Loucy (cell line): ENCODE measurements around the gene KIF13A.

Experiments
- EZH2phosphoT487 ChIP-seq: fragments of 200-600 bp; IDR thresholded peaks from 2 replicates; pipeline ENCODE4 v1.6.1; 2018; ENCODE audit warnings: antibody characterized with exemption, mild to moderate bottlenecking, moderate library complexity, borderline replicate concordance
- TF ChIP-seq, protein P1 (sequence below): fragments of 200-600 bp; sonication (generic); conservative IDR thresholded peaks from 2 replicates; pipeline ENCODE4 v1.5.1; 2014; ENCODE audit warnings: mild to moderate bottlenecking, antibody characterized with exemption, low read length

DNA sequence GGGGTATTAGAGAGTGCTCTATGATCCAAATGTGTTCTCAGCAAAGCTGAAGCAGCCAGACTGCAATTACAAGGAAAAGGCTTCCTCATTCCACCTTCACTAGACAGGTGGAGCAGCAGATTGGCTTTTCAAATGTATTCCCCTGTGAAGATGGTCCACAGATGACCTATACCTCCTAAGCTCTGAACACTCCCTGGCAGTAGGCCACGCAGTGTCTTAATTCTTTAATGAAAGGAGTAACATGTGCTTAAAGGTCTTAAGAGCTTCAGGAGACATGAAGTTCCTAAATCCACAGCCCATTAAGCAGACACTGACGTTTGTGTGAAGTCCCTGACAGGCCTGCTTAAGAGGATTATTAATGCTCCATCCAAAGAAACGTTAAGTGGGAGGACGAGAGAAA lies 141.8 kb downstream of the KIF13A start:
- TF ChIP-seq, protein P1, sequence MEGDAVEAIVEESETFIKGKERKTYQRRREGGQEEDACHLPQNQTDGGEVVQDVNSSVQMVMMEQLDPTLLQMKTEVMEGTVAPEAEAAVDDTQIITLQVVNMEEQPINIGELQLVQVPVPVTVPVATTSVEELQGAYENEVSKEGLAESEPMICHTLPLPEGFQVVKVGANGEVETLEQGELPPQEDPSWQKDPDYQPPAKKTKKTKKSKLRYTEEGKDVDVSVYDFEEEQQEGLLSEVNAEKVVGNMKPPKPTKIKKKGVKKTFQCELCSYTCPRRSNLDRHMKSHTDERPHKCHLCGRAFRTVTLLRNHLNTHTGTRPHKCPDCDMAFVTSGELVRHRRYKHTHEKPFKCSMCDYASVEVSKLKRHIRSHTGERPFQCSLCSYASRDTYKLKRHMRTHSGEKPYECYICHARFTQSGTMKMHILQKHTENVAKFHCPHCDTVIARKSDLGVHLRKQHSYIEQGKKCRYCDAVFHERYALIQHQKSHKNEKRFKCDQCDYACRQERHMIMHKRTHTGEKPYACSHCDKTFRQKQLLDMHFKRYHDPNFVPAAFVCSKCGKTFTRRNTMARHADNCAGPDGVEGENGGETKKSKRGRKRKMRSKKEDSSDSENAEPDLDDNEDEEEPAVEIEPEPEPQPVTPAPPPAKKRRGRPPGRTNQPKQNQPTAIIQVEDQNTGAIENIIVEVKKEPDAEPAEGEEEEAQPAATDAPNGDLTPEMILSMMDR = no peak
- no peak for TF ChIP-seq EZH2phosphoT487
